Fibroblast of lung (primary cell): Measurements from ENCODE around the gene HEG1. TPM values are rescaled to one million over a fixed set of nuclear protein-coding genes. Genes with fewer than 3 reads are reported as not detected.

Experiments used
- DNase-seq, 2 donors: peaks; one replicate each; pipeline versions ENCODE4 v3.0.0 to v3.0.0-alpha.2; 2010; ENCODE audit warnings: low read depth in 2 of 2
- H2AFZ ChIP-seq: 2 replicates; pipeline ENCODE4 v1.5.1; 2012; ENCODE audit warnings: low read length, control low read depth, inconsistent platforms
- H3K27ac ChIP-seq: 2 replicates; pipeline ENCODE4 v1.5.1; 2011; ENCODE audit warnings: low read length, control low read depth; ENCODE audit not compliant: insufficient read depth
- H3K27me3 ChIP-seq: 2 replicates; pipeline ENCODE4 v1.5.1; 2011; ENCODE audit warnings: mild to moderate bottlenecking, low read length; ENCODE audit not compliant: control insufficient read depth, insufficient read depth
- H3K36me3 ChIP-seq: 2 replicates; pipeline ENCODE4 v1.5.1; 2011; ENCODE audit warnings: low read length; ENCODE audit not compliant: control insufficient read depth, insufficient read depth
- H3K4me1 ChIP-seq: 2 replicates; pipeline ENCODE4 v1.5.1; 2011; ENCODE audit warnings: low read length; ENCODE audit not compliant: control insufficient read depth, insufficient read depth; ENCODE audit errors: extremely low read depth
- H3K4me2 ChIP-seq: 2 replicates; pipeline ENCODE4 v1.5.1; 2011; ENCODE audit warnings: low read length, control low read depth; ENCODE audit not compliant: insufficient read depth; ENCODE audit errors: extremely low read depth
- H3K4me3 ChIP-seq, 4 experiments: fragments of 200-600 bp in 1 of 4; sonication (generic) in 1 of 4; replicated peaks in 1 of 4; 2 replicates each; pipeline ENCODE4 v1.5.1; 2011 to 2016; ENCODE audit warnings: low read length in 4 of 4, low read depth in 3 of 4, mild to moderate bottlenecking in 3 of 4, control low read depth in 2 of 4, inconsistent platforms in 1 of 4, mixed read lengths in 1 of 4; ENCODE audit not compliant: insufficient read depth in 1 of 4; ENCODE audit errors: control extremely low read depth in 1 of 4
- H3K79me2 ChIP-seq: 2 replicates; pipeline ENCODE4 v1.5.1; 2012; ENCODE audit warnings: mild to moderate bottlenecking, low read length, inconsistent platforms; ENCODE audit not compliant: control insufficient read depth, insufficient read depth
- H3K9ac ChIP-seq: 2 replicates; pipeline ENCODE4 v1.5.1; 2011; ENCODE audit warnings: mild to moderate bottlenecking, low read length, control low read depth; ENCODE audit not compliant: insufficient read depth
- H3K9me3 ChIP-seq: 2 replicates; pipeline ENCODE4 v1.5.1; 2012; ENCODE audit warnings: low read depth, low read length; ENCODE audit not compliant: control insufficient read depth, insufficient read depth
- H4K20me1 ChIP-seq: 2 replicates; pipeline ENCODE4 v1.5.1; 2011; ENCODE audit warnings: low read length; ENCODE audit not compliant: control insufficient read depth, insufficient read depth; ENCODE audit errors: extremely low read depth
- CTCF ChIP-seq, 2 donors: IDR thresholded peaks in 1 of 2; conservative IDR thresholded peaks in 1 of 2; 1 replicate in 1 of 2; 2 replicates in 1 of 2; pipeline ENCODE4 v1.5.1; 2011 to 2012; ENCODE audit warnings: low read length in 2 of 2, control low read depth in 1 of 2, inconsistent platforms in 1 of 2, low read depth in 1 of 2, mild to moderate bottlenecking in 1 of 2
- EZH2 ChIP-seq: IDR thresholded peaks from 2 replicates; pipeline ENCODE4 v1.5.1; 2012; ENCODE audit warnings: low read length, control low read depth, mild to moderate bottlenecking; ENCODE audit errors: missing control alignments
- polyA plus RNA-seq, 2 donors: library from polyadenylated mRNA; depleted of rRNA in 1 of 2; stranded (reverse) in 1 of 2; unstranded in 1 of 2; fragments of >200 nt; gene quantifications; 2 replicates each; pipeline ENCODE4 v1.2.1, GENCODE V29; 2011 to 2012; ENCODE audit warnings: missing spikeins in 1 of 2
- total RNA-seq: library from RNA; depleted of rRNA; stranded (reverse); fragments of >200 nt; gene quantifications from 2 replicates; pipeline ENCODE4 v1.2.1, GENCODE V29; 2014

Gene HEG1
- total and polyA plus RNA-seq, 2 donors (not counting 1 experiment from before 2014, with no cell fraction given), result 137 to 305 TPM

- H3K4me3 ChIP-seq, result no peak overlapping the region
- H3K36me3 ChIP-seq, result peaks cover 11% of the 10 kb centered on the region
- no peak for TF ChIP-seq EZH2
- TF ChIP-seq CTCF (conservative IDR thresholded peaks at IDR 0.05 in 1 of 2, IDR thresholded peaks at IDR 0.05 in 1 of 2; ENCODE audit: low read depth in 1 of 2, low read length in 2 of 2), result no peak
Measured at GRCh38 chr3:124978627-124979026, 77.2 kb downstream of the HEG1 start.

GRCh38 chr3:124976383-124976782 is 79.4 kb downstream of the HEG1 start:
- no peak for TF ChIP-seq CTCF (conservative IDR thresholded peaks at IDR 0.05 in 1 of 2, IDR thresholded peaks at IDR 0.05 in 1 of 2; ENCODE audit: low read depth in 1 of 2, low read length in 2 of 2)
- TF ChIP-seq EZH2, result no peak
- Histone ChIP-seq H3K27ac (no peak overlapping the region), H3K4me2 (no peak overlapping the region), H2AFZ (no peak overlapping the region), H3K9ac (no peak overlapping the region), H3K4me3 (no peak overlapping the region), H3K27me3 (no peaks in the 10 kb centered on the region), H4K20me1 (no peaks in the 10 kb centered on the region), H3K4me1 (peaks cover under 1% of the 10 kb centered on the region), H3K36me3 (peaks cover 16% of the 10 kb centered on the region), H3K79me2 (no peaks in the 10 kb centered on the region), H3K9me3 (no peaks in the 10 kb centered on the region)
- DNase-seq, result no peak

More at GRCh38 chr3:124978627-124979026, 77.2 kb downstream of the HEG1 start:
- no peak for DNase-seq
- no peaks in the 10 kb centered on the region for H4K20me1 ChIP-seq
- H3K4me2 ChIP-seq, result no peak overlapping the region
- H2AFZ ChIP-seq, result no peak overlapping the region
- no peaks in the 10 kb centered on the region for H3K9me3 ChIP-seq
- H3K4me1 ChIP-seq, result peaks cover 3% of the 10 kb centered on the region
- no peak overlapping the region for H3K9ac ChIP-seq
- H3K27ac ChIP-seq, result no peak overlapping the region
- no peaks in the 10 kb centered on the region for H3K27me3 ChIP-seq
- H3K79me2 ChIP-seq, result no peaks in the 10 kb centered on the region

GRCh38 chr3:124974691-124975090 is 81.1 kb downstream of the HEG1 start:
- DNase-seq, result no peak
- Histone ChIP-seq H3K4me1 (no peaks in the 10 kb centered on the region), H3K27ac (no peak overlapping the region), H3K27me3 (no peaks in the 10 kb centered on the region), H3K36me3 (peaks cover 23% of the 10 kb centered on the region), H3K4me3 (no peak overlapping the region), H2AFZ (no peak overlapping the region), H3K9me3 (no peaks in the 10 kb centered on the region), H3K4me2 (no peak overlapping the region), H3K9ac (no peak overlapping the region), H3K79me2 (no peaks in the 10 kb centered on the region), H4K20me1 (no peaks in the 10 kb centered on the region)
- TF ChIP-seq CTCF (conservative IDR thresholded peaks at IDR 0.05 in 1 of 2, IDR thresholded peaks at IDR 0.05 in 1 of 2; ENCODE audit: low read depth in 1 of 2, low read length in 2 of 2), result no peak
- TF ChIP-seq EZH2, result no peak
